ENCODE data around the gene ADARB1. TPM values are rescaled to one million over a fixed set of nuclear protein-coding genes. Genes with fewer than 3 reads are reported as not detected.

Gene ADARB1
- total RNA-seq, 1 experiment from 2014 or later = 14.6 TPM

- TF ChIP-seq ZNF512 (CRISPR knock-in tag; IDR thresholded peaks at IDR 0.05; ENCODE audit: borderline replicate concordance) = no peak
- TF ChIP-seq, protein P1, sequence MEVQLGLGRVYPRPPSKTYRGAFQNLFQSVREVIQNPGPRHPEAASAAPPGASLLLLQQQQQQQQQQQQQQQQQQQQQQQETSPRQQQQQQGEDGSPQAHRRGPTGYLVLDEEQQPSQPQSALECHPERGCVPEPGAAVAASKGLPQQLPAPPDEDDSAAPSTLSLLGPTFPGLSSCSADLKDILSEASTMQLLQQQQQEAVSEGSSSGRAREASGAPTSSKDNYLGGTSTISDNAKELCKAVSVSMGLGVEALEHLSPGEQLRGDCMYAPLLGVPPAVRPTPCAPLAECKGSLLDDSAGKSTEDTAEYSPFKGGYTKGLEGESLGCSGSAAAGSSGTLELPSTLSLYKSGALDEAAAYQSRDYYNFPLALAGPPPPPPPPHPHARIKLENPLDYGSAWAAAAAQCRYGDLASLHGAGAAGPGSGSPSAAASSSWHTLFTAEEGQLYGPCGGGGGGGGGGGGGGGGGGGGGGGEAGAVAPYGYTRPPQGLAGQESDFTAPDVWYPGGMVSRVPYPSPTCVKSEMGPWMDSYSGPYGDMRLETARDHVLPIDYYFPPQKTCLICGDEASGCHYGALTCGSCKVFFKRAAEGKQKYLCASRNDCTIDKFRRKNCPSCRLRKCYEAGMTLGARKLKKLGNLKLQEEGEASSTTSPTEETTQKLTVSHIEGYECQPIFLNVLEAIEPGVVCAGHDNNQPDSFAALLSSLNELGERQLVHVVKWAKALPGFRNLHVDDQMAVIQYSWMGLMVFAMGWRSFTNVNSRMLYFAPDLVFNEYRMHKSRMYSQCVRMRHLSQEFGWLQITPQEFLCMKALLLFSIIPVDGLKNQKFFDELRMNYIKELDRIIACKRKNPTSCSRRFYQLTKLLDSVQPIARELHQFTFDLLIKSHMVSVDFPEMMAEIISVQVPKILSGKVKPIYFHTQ (CRISPR knock-in tag; IDR thresholded peaks at IDR 0.05) = no peak
Observed at GRCh38 chr21:45213392-45213791, 139.0 kb downstream of the ADARB1 start (continued).

DNA sequence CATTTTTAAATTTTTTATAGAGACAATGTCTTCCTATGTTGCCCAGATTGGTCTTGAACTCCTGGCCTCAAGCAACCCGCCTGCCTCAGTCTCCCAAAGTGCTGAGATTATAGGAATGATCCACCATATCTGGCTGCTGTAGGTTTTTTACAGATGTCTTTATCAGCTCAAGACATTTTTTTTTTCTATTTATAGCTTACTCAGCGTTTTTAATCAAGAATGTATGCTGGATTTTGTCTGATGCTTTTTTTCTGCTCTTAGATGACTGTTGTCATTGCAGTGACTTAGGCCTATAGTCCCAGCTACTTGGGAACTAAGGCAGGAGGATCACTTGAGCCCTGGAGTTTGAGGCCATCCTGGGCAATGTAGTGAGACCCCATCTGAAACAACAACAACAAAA lies 140.8 kb downstream of the ADARB1 start:
- CTCF ChIA-PET = no interaction called here
- Mint-ChIP-seq H3K4me1 (peaks cover 10% of the 10 kb centered on the region; the same call in 1 of the 2 replicates), H3K27me3 (ENCODE audit: low read depth) (no peaks in the 10 kb centered on the region), H3K4me3 (no peak overlapping the region), H3K27ac (no peak overlapping the region), H3K9me3 (peaks cover 36% of the 10 kb centered on the region), H3K36me3 (peaks cover 27% of the 10 kb centered on the region)
- no peak for ATAC-seq
- TF ChIP-seq NFYB (CRISPR knock-in tag; conservative IDR thresholded peaks at IDR 0.05; ENCODE audit: low read depth) = no peak
- no peak for TF ChIP-seq USF2 (CRISPR knock-in tag; IDR thresholded peaks at IDR 0.05)
- no peak for DNase-seq (ENCODE audit: low spot score)
- POLR2A ChIA-PET = no interaction called here

DNA sequence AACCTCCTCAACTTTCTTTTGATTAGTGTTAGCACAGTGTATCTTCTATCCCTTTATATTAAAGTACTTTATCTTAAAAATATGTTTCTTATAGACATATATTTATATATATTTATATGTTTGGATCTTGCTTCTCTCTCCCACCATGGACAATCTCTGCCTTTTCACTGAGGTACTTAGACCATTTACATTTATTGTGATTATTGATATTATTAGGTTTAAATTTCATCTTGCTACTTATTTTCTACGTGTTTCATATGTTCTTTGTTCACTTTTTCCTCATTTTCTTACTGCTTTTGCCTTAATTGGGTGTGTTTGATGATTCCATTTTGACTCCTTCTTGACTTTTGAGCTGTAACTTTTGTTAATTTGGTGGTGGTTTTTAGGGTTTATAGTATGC lies 142.6 kb downstream of the ADARB1 start:
- TF ChIP-seq ZNF512 (CRISPR knock-in tag; IDR thresholded peaks at IDR 0.05; ENCODE audit: borderline replicate concordance) (no peak), JUN (CRISPR knock-in tag; IDR thresholded peaks at IDR 0.05) (no peak), FOXJ3 (CRISPR knock-in tag; IDR thresholded peaks at IDR 0.05; ENCODE audit: borderline replicate concordance) (no peak), PRRX2 (CRISPR knock-in tag; IDR thresholded peaks at IDR 0.05) (no peak), E2F1 (CRISPR knock-in tag; IDR thresholded peaks at IDR 0.05) (no peak), ZNF263 (CRISPR knock-in tag; IDR thresholded peaks at IDR 0.05; ENCODE audit: low read depth) (no peak), USF2 (CRISPR knock-in tag; IDR thresholded peaks at IDR 0.05) (no peak)
- TF ChIP-seq, protein P2, sequence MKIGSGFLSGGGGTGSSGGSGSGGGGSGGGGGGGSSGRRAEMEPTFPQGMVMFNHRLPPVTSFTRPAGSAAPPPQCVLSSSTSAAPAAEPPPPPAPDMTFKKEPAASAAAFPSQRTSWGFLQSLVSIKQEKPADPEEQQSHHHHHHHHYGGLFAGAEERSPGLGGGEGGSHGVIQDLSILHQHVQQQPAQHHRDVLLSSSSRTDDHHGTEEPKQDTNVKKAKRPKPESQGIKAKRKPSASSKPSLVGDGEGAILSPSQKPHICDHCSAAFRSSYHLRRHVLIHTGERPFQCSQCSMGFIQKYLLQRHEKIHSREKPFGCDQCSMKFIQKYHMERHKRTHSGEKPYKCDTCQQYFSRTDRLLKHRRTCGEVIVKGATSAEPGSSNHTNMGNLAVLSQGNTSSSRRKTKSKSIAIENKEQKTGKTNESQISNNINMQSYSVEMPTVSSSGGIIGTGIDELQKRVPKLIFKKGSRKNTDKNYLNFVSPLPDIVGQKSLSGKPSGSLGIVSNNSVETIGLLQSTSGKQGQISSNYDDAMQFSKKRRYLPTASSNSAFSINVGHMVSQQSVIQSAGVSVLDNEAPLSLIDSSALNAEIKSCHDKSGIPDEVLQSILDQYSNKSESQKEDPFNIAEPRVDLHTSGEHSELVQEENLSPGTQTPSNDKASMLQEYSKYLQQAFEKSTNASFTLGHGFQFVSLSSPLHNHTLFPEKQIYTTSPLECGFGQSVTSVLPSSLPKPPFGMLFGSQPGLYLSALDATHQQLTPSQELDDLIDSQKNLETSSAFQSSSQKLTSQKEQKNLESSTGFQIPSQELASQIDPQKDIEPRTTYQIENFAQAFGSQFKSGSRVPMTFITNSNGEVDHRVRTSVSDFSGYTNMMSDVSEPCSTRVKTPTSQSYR (CRISPR knock-in tag; IDR thresholded peaks at IDR 0.05) = no peak
- Mint-ChIP-seq H3K27ac (no peak overlapping the region), H3K4me3 (no peak overlapping the region), H3K4me1 (peaks cover 10% of the 10 kb centered on the region; the same call in 1 of the 2 replicates), H3K9me3 (peaks cover 36% of the 10 kb centered on the region), H3K36me3 (peaks cover 27% of the 10 kb centered on the region), H3K27me3 (ENCODE audit: low read depth) (no peaks in the 10 kb centered on the region)
- DNase-seq (ENCODE audit: low spot score) (no peak), ATAC-seq (no peak)
- ChIA-PET POLR2A (no interaction called here), CTCF (no interaction called here)

Measured in WTC11 (cell line).